ENCODE measurements around the gene ZBTB7A.

GRCh38 chr19:4043966-4044715, 22.6 kb downstream of the ZBTB7A start:
- TF ChIP-seq CEBPB (IDR thresholded peaks at IDR 0.05; ENCODE audit: low read depth) (no peak), CTCF (IDR thresholded peaks at IDR 0.05 in 2 of 3, conservative IDR thresholded peaks at IDR 0.05 in 1 of 3; ENCODE audit: borderline replicate concordance in 1 of 3, insufficient read depth in 1 of 3, low read depth in 2 of 3, low read length in 2 of 3) (no peak), MAX (IDR thresholded peaks at IDR 0.05) (no peak), YY1 (IDR thresholded peaks at IDR 0.05; ENCODE audit: extremely low read depth, insufficient replicate concordance, low read depth, low read length) (no peak), POLR2A (IDR thresholded peaks at IDR 0.05; ENCODE audit: borderline replicate concordance, extremely low read depth, insufficient read depth, insufficient read length) (no peak), ZBTB33 (IDR thresholded peaks at IDR 0.05; ENCODE audit: extremely low read depth, insufficient replicate concordance, low read length) (no peak), POLR2AphosphoS5 (IDR thresholded peaks at IDR 0.05; ENCODE audit: low read depth, low read length) (no peak), EZH2 (IDR thresholded peaks at IDR 0.05) (no peak), CBX3 (IDR thresholded peaks at IDR 0.05; ENCODE audit: low read depth) (no peak), SRF (IDR thresholded peaks at IDR 0.05; ENCODE audit: low read depth) (no peak)
- TF ChIP-seq, protein P1, sequence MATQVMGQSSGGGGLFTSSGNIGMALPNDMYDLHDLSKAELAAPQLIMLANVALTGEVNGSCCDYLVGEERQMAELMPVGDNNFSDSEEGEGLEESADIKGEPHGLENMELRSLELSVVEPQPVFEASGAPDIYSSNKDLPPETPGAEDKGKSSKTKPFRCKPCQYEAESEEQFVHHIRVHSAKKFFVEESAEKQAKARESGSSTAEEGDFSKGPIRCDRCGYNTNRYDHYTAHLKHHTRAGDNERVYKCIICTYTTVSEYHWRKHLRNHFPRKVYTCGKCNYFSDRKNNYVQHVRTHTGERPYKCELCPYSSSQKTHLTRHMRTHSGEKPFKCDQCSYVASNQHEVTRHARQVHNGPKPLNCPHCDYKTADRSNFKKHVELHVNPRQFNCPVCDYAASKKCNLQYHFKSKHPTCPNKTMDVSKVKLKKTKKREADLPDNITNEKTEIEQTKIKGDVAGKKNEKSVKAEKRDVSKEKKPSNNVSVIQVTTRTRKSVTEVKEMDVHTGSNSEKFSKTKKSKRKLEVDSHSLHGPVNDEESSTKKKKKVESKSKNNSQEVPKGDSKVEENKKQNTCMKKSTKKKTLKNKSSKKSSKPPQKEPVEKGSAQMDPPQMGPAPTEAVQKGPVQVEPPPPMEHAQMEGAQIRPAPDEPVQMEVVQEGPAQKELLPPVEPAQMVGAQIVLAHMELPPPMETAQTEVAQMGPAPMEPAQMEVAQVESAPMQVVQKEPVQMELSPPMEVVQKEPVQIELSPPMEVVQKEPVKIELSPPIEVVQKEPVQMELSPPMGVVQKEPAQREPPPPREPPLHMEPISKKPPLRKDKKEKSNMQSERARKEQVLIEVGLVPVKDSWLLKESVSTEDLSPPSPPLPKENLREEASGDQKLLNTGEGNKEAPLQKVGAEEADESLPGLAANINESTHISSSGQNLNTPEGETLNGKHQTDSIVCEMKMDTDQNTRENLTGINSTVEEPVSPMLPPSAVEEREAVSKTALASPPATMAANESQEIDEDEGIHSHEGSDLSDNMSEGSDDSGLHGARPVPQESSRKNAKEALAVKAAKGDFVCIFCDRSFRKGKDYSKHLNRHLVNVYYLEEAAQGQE (IDR thresholded peaks at IDR 0.05; ENCODE audit: low read depth) = no peak
